ENCODE results near the gene COX5B.

DNA sequence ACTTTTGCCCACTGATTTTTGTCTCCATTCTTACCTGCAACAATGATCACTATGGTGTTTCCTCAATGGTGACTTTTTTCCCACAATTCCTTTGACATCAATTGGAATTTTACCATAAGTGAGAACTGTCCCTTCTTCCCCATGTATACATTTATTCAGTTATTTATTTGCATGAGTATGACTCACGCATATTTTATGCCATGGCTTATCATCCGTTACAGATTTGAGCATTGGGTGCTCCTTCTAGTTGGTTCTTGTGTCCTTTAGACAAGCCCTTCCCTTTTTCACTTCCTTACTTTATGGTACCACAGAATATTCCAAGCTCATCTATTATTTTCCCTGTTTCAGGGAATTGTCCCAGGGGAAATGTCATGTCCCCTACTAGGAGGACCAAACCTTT, 7.6 kb downstream of the COX5B start:
- TF ChIP-seq ZNF274 (IDR thresholded peaks at IDR 0.05; ENCODE audit: low read depth, low read length) (no peak), YY1 (IDR thresholded peaks at IDR 0.05; ENCODE audit: insufficient read depth, insufficient read length) (no peak)

Measured in NT2/D1 (cell line).